Nephron progenitor cell (in vitro differentiated cells): ENCODE results near the gene LIN7B.

Experiments used
- DNase-seq: peaks from one replicate; pipeline ENCODE4 v3.0.0; 2021
- H3K27ac Mint-ChIP-seq: 2 replicates; pipeline ENCODE4 v1.8.0; 2021; ENCODE audit warnings: mild to moderate bottlenecking, moderate library complexity, mixed read lengths
- H3K27me3 Mint-ChIP-seq: 2 replicates; pipeline ENCODE4 v1.8.0; 2021; ENCODE audit warnings: mild to moderate bottlenecking, low read depth, mixed read lengths; ENCODE audit not compliant: poor library complexity
- H3K36me3 Mint-ChIP-seq: 2 replicates; pipeline ENCODE4 v1.8.0; 2021; ENCODE audit warnings: low read depth, mixed read lengths
- H3K4me1 Mint-ChIP-seq: 2 replicates; pipeline ENCODE4 v1.8.0; 2021; ENCODE audit warnings: mixed read lengths
- H3K4me3 Mint-ChIP-seq: 2 replicates; pipeline ENCODE4 v1.8.0; 2021; ENCODE audit warnings: mild to moderate bottlenecking, moderate library complexity, mixed read lengths
- H3K9me3 Mint-ChIP-seq: 2 replicates; pipeline ENCODE4 v1.8.0; 2021; ENCODE audit warnings: mild to moderate bottlenecking, moderate library complexity, mixed read lengths
- CTCF ChIP-seq: fragments of 200-600 bp; sonication (generic); IDR thresholded peaks from 2 replicates; pipeline ENCODE4 v1.5.0; 2021; ENCODE audit warnings: antibody characterized with exemption

The LIN7B gene

DNA sequence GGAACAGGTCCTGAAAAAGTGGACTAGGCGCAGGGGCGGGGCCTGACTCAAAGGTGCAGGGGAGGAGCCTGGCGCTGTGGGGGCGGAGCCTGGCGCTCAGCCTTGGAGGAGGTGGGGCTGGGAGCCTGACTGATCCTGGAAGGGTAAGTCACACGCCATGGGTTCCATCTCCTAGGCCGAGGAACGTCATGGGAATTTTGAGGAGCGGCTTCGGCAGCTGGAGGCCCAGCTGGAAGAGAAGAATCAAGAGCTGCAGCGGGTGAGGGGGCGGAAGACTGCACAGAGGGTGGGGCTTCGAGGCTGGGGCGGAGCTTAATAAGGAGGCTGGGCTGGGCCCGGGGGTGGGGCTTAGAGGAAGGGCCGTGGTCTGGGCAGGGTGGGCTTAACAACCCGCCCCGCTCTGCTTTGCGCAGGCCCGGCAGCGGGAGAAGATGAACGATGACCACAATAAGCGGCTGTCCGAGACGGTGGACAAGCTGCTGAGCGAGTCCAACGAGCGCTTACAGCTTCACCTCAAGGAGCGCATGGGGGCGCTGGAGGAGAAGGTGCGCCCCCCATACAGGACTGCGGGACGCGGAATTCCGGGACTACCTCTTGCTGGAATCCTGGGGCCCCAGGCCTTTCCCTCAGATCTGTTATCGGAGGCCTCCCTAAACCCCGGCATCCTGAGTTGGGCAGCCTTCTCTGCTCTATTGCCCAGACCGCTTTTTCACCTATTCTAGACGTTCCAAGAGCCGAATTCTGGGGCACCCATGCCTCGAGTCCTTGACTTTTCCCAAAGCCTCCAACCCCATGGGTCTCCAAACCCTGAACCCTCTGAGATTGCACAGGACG lies 19.7 kb downstream of the LIN7B start:
- Mint-ChIP-seq H3K27ac (no peak overlapping the region), H3K4me1 (peaks cover 30% of the 10 kb centered on the region), H3K27me3 (no peaks in the 10 kb centered on the region), H3K36me3 (peaks cover 47% of the 10 kb centered on the region), H3K9me3 (peaks cover 5% of the 10 kb centered on the region), H3K4me3 (no peak overlapping the region)
- no peak for TF ChIP-seq CTCF
- no peak for DNase-seq

GRCh38 chr19:49135686-49136085 lies 21.5 kb downstream of the LIN7B start:
- H3K36me3 Mint-ChIP-seq: peaks cover 47% of the 10 kb centered on the region

DNA sequence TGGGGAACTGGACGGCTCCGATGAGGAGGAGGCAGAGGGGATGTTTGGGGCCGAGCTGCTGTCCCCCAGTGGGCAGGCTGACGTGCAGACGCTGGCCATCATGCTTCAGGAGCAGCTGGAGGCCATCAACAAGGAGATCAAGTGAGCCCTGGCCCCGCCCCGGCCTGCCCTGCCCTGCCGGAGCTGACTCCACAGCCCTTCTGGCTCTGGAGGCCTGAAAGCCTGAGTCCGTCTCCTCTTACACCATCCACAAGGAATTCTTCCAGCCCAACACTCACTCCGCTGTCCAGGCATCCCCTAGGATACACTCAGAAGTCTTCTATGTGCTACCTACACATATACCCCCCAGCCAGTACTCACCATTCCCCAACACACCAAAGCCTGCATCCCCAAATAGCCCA lies 22.6 kb downstream of the LIN7B start:
- Mint-ChIP-seq H3K9me3 (peaks cover 5% of the 10 kb centered on the region), H3K36me3 (peaks cover 47% of the 10 kb centered on the region), H3K27ac (no peak overlapping the region), H3K4me1 (peaks cover 22% of the 10 kb centered on the region), H3K27me3 (peaks cover 3% of the 10 kb centered on the region), H3K4me3 (no peak overlapping the region)
- no peak for TF ChIP-seq CTCF
- DNase-seq: no peak

More at GRCh38 chr19:49135686-49136085, 21.5 kb downstream of the LIN7B start:
- no peak for TF ChIP-seq CTCF
- no peak overlapping the region for H3K4me3 Mint-ChIP-seq
- H3K27ac Mint-ChIP-seq: no peak overlapping the region
- H3K4me1 Mint-ChIP-seq: peaks cover 17% of the 10 kb centered on the region
- no peak for DNase-seq
- H3K9me3 Mint-ChIP-seq: peaks cover 5% of the 10 kb centered on the region
- no peaks in the 10 kb centered on the region for H3K27me3 Mint-ChIP-seq

DNA sequence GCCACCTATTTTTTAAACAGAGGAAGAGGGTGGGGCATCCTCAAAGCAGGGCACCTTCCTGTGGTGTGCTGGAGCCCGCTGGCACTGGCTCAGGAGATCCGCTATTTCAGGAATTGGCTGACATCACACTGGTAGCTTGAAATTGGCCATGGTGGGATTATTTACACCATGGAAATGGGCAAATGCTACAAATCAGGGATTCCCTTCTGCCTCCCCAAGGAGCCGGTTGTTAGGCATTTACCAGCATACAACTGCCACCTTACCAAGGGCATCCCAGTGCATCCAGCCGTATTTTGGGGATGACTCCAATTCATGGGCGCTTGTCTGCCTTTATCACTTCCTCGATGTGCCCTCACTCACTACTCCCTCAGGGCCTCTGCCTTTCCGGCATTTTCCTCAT lies 26.8 kb downstream of the LIN7B start:
- Mint-ChIP-seq H3K4me1 (peaks cover 43% of the 10 kb centered on the region), H3K4me3 (peak overlapping the region; percentile 64), H3K27ac (no peak overlapping the region), H3K9me3 (no peaks in the 10 kb centered on the region), H3K27me3 (peaks cover 3% of the 10 kb centered on the region), H3K36me3 (peaks cover 15% of the 10 kb centered on the region)
- no peak for DNase-seq
- TF ChIP-seq CTCF: no peak

DNA sequence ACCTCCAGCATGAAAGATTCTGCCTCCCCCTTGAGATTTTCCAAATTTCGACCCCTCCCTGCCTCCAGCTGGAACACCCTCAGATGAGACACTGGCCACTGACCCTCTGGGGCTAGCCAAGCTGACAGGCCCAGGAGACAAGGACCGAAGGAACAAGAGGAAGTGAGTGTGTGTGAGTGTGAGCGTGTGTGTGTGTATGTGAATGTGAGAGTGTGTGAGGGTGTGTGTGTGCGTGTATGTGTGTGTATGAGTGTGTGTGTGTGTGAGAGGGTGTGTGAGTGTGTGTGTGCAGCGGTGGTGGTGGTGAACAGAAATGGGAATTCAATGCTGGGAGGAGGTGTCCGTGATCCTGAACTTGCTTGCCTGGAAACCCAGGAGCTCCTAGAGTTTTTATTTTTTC lies 27.2 kb downstream of the LIN7B start:
- peaks cover 5% of the 10 kb centered on the region for H3K27me3 Mint-ChIP-seq
- H3K4me1 Mint-ChIP-seq: peaks cover 44% of the 10 kb centered on the region
- H3K36me3 Mint-ChIP-seq: peaks cover 13% of the 10 kb centered on the region
- no peak overlapping the region for H3K27ac Mint-ChIP-seq
- no peaks in the 10 kb centered on the region for H3K9me3 Mint-ChIP-seq
- peak overlapping the region; percentile 64 for H3K4me3 Mint-ChIP-seq
- no peak for DNase-seq
- no peak for TF ChIP-seq CTCF

- H3K9me3 Mint-ChIP-seq: no peaks in the 10 kb centered on the region
- peaks cover 6% of the 10 kb centered on the region for H3K27me3 Mint-ChIP-seq
- H3K36me3 Mint-ChIP-seq: peaks cover under 1% of the 10 kb centered on the region
- peak; percentile 95 for DNase-seq
- TF ChIP-seq CTCF: no peak
- no peak overlapping the region for H3K27ac Mint-ChIP-seq
- H3K4me1 Mint-ChIP-seq: peaks cover 48% of the 10 kb centered on the region
- H3K4me3 Mint-ChIP-seq: peak overlapping the region; percentile 90
Observed at GRCh38 chr19:49142866-49143335, 28.7 kb downstream of the LIN7B start.
